Testis (tissue), 2 donors: ENCODE measurements around the gene BCL11A.

ENCODE experiments used
- POLR2A ChIP-seq: fragments of 450-650 bp; IDR thresholded peaks from one replicate; pipeline ENCODE4 v1.6.1; 2017; ENCODE audit warnings: antibody characterized with exemption, mild to moderate bottlenecking, moderate library complexity
- TF ChIP-seq, protein P1 (sequence below), 3 experiments: fragments of 450-650 bp in 2 of 3; fragments of 200-600 bp in 1 of 3; sonication (generic) in 1 of 3; IDR thresholded peaks; one replicate each; pipeline ENCODE4 v1.5.1; 2016 to 2019; ENCODE audit warnings: antibody characterized with exemption in 3 of 3, mild to moderate bottlenecking in 2 of 3, moderate library complexity in 1 of 3

- TF ChIP-seq, protein P1, sequence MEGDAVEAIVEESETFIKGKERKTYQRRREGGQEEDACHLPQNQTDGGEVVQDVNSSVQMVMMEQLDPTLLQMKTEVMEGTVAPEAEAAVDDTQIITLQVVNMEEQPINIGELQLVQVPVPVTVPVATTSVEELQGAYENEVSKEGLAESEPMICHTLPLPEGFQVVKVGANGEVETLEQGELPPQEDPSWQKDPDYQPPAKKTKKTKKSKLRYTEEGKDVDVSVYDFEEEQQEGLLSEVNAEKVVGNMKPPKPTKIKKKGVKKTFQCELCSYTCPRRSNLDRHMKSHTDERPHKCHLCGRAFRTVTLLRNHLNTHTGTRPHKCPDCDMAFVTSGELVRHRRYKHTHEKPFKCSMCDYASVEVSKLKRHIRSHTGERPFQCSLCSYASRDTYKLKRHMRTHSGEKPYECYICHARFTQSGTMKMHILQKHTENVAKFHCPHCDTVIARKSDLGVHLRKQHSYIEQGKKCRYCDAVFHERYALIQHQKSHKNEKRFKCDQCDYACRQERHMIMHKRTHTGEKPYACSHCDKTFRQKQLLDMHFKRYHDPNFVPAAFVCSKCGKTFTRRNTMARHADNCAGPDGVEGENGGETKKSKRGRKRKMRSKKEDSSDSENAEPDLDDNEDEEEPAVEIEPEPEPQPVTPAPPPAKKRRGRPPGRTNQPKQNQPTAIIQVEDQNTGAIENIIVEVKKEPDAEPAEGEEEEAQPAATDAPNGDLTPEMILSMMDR (IDR thresholded peaks at IDR 0.05), result no peak
- TF ChIP-seq POLR2A, result no peak
Measured at GRCh38 chr2:60479226-60480088, 74.0 kb downstream of the BCL11A start.
